Femur (tissue), 1 donor: ENCODE results near the gene VSIG10.

Experiments used
- DNase-seq: peaks from one replicate; pipeline ENCODE4 v3.0.0-alpha.2; 2017

Gene VSIG10

GRCh38 chr12:118059341-118060191 is 44.2 kb downstream of the VSIG10 start:
- DNase-seq: no peak

GRCh38 chr12:118058881-118059280 is 44.9 kb downstream of the VSIG10 start:
- DNase-seq: no peak

DNA sequence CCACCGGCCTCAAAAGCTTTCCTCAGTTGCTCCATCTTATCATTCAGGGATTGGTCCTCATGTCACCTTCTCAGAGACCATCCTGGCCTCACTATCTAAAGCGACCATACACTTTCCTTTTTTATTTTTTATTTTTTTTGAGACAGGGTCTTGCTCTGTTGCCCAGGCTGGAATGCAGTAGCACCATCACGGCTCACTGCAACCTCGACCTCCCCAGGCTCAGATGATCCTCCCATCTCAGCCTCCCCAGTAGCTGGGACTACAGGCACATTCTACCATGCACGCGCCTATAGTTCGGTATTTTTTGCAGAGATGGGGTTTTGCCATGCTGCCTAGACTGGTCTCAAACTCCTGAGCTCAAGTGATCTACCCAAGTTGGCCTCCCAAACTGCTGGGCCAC is 45.6 kb downstream of the VSIG10 start:
- no peak for DNase-seq

DNA sequence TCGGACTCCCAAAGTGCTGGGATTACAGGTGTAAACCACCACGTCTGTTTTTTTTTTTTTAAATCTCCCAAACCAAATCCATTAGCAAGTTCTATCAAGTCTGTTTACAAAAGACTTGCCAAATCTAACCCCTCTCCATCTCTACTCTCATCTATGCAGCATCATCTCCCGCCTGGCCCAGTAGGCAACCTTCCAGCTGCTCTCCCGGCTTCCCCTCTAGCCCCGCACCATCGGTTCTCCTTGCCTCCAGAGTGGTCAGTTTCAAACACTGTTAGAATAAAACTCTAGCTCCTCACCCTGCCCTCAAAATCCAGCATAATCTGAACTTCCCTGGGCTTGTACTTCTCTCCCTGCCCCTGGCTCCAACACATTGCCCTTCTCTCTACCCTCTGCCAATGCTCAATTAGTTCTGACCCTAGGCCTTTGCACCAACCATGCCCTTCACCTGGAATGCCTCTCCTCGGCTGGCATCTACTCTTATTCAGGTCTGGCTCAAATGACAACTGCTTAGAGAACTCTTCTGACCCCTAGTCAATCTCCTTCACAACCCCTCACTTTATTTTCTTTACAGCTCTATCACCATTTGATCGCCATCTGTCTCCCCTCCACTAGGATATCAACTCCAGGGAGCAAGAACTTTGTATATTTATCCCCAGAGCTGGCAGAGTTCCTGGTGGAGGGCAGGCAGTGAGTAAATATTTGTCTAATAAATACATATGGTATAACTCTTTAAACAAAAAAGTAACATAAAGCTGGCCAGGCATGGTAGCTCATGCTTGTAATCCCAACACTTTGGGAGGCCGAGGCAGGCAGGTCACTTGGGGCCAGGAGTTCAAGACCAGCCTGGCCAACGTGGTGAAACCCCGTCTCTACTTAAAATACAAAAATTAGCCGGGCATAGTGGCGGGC is 47.7 kb downstream of the VSIG10 start:
- no peak for DNase-seq

DNA sequence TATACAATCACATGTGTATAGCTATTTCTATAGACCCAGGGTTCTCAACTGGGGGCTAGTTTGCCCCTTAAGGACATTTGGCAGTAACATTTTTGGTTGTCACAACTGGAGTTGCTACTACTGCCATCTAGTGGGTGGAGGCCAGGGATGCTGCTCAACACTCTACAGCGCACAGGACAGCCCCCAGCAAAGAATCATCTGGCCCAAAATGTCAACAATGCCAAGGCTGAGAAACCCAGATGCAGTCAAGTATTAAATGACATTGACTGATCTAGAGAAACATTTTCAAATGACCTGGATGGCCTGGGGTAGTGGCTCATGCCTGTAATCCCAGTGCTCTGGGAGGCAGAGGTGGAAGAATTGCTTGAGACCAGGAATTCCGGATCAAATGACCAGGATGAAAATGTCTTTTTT is 48.7 kb downstream of the VSIG10 start:
- DNase-seq: peak; percentile 36

GRCh38 chr12:118053071-118053985 is 50.5 kb downstream of the VSIG10 start:
- DNase-seq: no peak

GRCh38 chr12:118052324-118053070 is 51.3 kb downstream of the VSIG10 start:
- peak; percentile 85 for DNase-seq

DNA sequence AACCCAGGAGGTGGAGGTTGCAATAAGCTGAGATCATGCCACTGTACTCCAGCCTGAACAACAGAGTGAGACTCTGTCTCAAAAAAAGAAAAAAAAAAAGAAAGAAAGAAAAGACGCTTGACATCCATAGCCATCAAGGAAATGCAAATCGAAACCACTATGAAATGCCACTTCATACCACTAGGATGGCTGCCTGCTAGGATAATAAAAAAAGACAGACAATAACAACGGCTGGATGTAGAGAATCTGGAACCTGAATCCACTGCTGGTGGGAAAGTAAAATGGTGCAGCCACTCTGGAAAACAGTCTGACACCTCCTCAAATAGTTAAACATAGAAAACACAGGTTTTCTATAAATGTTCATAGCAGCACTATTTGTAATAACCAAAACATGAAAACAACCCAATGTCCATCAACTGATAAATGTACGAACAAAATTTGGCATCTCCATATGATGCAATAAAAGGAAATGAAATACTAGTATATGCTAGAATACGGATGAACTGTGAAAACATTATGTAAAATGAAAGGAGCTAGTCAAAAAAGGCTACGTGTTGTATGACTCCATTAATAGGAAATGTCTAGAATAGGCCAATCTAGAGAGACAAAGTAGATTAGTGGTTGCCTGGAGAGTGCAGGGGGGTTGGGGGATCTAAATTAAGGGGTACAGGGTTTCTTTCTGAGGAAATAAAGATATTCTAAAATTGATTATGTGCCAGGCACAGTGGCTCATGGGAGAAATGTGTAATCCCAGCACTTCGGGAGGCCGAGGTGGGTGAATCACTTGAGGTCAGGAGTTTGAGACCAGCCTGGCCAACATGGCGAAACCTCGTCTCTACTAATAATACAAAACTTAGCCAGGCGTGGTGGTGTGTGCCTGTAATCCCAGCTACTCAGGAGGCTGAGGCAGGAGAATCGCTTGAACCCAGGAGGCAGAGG is 52.6 kb downstream of the VSIG10 start:
- no peak for DNase-seq

- DNase-seq: no peak
Measured at GRCh38 chr12:118046430-118046829, 57.4 kb downstream of the VSIG10 start.

DNA sequence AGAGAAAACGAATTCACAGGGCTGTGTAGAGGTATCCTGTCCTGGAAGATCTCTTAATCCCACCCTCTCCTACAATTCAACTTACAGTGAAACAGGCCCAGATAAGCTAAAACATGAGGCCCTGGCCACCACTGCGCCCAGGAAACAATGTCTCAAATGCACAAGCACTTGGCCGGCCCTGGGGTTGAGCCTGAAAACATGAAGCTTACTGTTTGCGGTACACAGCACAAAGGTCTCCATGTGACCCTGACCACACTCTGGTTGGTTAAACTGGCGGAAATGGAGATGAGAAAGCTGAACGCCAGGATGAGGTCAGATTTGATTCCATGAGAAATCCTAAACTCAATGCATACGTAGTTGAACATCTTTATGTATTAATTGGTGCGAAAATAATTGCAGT is 59.2 kb downstream of the VSIG10 start:
- no peak for DNase-seq

- DNase-seq: no peak
Measured at GRCh38 chr12:118044075-118044474, 59.7 kb downstream of the VSIG10 start.

DNA sequence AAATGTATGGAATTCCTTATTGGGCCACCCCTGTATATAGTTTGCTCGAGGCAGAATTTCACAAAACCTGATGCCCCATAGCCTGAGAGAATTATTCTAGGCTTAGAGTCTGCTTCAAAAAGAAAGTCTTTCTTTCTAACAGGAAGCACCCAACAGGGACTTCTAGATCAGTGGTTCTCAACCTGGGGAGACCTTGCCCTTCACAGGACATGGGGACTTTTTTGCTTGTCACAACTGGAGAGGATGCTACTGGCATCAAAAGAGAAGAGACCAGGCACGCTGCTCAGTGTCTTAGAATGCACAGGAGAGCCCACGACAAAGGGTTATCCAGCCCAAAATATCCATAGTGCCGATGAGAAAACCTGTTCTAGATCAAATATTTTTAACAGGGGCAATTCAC is 61.7 kb downstream of the VSIG10 start:
- DNase-seq: no peak

- no peak for DNase-seq
Measured at GRCh38 chr12:118038137-118038536, 65.7 kb downstream of the VSIG10 start.

GRCh38 chr12:118036672-118037411 is 67.0 kb downstream of the VSIG10 start:
- no peak for DNase-seq

DNA sequence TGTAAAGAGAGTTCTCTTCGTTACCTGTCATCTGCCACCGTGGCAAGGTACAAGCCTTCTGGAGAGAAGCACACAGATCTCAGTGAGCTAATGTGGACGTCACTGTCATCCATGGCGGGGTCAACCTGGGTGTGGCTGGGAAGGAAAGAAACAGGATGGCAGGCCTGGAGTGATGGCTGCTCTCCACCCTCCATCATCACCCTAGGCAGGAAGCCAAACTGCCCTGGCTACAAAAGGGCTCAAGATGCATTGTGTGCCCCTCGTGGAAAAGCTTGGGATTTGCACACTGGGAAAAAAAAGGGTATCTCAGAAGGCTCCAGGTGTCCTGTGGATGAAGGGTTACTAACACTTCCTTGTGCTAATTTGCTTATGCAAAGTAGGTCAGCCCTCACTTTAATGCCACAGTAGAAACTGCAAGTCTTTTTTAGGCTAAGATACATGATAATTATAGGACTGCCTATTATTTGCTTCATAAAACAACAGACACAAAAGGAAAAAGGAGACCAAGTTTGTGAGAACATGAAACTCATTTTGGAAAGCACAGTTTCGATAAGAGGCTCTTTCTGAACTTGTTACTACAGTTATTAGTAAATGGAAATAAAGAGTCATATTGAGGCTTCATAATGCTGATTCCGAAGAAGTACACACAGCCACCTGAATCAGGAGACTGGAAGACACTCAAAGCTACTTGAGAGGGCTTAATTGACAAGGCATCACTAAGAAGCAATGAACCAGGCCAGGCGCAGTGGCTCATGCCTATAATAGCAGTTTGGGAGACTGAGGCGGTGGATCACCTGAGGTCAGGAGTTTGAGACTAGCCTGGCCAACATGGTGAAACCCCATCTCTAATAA is 68.4 kb downstream of the VSIG10 start:
- DNase-seq: no peak

DNA sequence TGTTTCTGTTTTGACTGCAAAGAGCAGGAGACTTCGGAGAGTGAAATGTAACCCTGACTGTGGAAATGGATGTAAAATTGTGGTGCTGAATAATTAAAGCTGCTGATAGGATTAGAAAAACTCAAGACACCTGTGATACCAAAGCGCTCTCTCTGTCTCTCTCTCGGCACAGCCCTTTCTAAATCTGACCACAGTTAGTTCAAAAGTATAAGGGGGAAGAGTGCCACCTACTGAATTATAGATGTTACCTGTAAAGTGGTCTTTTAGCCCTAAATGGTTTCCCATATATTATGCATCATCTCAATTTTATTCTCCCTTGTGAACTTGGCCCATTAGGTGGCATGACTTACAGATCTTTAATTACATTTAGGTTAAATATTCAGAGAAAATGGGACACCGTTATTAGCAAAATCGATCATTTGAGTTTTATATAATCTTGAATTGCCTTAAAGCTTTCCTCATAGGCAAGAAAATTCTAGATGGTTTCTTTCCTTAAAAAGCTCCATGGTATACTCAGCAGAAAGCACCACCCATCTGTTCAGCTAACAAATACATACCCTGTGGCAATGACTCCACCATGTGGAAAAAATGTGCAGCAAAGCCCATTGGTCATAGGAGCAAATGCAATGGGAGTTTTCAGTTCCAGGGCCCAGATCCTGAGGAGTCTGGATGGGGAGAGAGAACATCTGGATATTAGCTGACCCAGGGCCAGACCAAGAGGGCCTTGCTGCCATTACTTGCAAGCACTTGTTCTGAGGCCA is 69.2 kb downstream of the VSIG10 start:
- DNase-seq: no peak

DNA sequence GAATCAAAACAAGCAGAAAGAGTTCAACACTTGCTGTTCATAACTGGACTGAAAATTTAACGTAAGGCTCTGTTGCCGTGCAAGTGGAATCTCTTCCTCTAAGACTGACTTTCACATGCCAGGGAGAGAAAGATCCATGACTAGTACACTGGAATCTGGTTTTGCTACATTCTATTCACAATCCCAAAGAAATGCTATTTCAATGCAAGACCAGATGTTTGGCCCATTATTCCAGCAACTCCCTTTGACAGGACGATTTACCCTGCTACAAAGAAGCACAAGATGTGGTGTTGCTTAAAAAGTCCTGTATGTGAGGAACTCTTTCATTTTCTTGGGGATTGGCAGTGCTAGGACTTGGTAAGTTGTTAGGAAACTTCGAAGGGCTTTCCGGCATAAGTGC is 69.9 kb downstream of the VSIG10 start:
- DNase-seq: no peak

DNA sequence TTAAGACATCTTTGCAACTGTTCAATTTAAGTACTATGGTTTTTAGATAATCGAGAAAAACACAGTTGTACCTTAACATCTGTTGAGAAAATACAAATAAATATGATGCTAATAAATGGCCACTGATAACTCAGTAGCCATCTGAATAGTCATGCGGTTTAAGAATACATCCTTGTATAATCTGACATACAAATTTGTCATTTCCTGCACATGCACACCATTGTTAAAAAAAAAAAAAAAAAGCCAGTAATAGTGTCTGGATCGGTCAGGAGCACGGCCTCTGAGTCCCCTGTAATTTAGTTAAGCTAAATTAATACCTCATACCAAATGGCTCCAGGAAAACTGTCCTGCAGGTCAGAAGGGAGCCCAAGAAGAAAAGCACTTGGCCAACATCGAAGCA is 70.5 kb downstream of the VSIG10 start:
- DNase-seq: no peak
